GM10248 (cell line): ENCODE results near the gene HACD2.

Experiments used
- CTCF ChIA-PET: fragments of 300-600 bp; sonication (Branson Sonifier 250); formaldehyde crosslinking; extraction: SDS; loops from one replicate; lab custom pipeline; 2021; ENCODE audit warnings: antibody characterized with exemption; lab: Yijun Ruan, JAX
- POLR2A ChIA-PET: fragments of 350-650 bp; sonication (Branson Sonifier 250); formaldehyde crosslinking; extraction: SDS; loops from one replicate; lab custom pipeline; 2020; ENCODE audit warnings: antibody characterized with exemption; lab: Yijun Ruan, JAX
- DNase-seq: peaks from one replicate; pipeline ENCODE4 v3.0.0; 2012; ENCODE audit errors: extremely low spot score
- TF ChIP-seq, protein P1 (sequence below): IDR thresholded peaks from 2 replicates; pipeline ENCODE4 v1.5.1; 2012; ENCODE audit warnings: mild to moderate bottlenecking, low read depth; ENCODE audit errors: extremely low read depth, missing control alignments, control extremely low read depth

The HACD2 gene

DNA sequence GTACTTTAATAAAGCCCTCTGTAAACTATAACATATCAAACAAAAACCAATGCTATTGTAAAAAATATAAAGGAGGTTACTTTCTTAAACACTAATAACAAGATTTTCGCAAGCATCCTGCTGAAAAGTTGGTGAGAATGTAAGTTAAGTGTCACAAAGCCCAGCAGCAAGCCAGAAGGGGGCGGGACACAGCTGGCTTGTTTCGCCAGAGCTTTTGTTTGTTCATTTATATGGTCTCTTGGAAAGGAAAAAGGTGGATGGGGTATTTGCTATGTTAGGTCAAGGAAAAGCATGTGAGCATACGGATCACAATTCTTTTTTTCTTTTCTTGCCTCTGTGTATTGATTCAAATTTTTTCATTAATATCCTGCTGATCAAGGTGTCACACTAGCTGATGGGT lies 59.9 kb downstream of the HACD2 start:
- TF ChIP-seq, protein P1, sequence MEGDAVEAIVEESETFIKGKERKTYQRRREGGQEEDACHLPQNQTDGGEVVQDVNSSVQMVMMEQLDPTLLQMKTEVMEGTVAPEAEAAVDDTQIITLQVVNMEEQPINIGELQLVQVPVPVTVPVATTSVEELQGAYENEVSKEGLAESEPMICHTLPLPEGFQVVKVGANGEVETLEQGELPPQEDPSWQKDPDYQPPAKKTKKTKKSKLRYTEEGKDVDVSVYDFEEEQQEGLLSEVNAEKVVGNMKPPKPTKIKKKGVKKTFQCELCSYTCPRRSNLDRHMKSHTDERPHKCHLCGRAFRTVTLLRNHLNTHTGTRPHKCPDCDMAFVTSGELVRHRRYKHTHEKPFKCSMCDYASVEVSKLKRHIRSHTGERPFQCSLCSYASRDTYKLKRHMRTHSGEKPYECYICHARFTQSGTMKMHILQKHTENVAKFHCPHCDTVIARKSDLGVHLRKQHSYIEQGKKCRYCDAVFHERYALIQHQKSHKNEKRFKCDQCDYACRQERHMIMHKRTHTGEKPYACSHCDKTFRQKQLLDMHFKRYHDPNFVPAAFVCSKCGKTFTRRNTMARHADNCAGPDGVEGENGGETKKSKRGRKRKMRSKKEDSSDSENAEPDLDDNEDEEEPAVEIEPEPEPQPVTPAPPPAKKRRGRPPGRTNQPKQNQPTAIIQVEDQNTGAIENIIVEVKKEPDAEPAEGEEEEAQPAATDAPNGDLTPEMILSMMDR = no peak
- ChIA-PET POLR2A (no interaction called here), CTCF (interaction anchor here (1.7 kb wide), 1 partner anchor 10 kb away, joined by 6 read pairs; no protein-coding TSS in a partner anchor)
- DNase-seq = no peak

GRCh38 chr3:123523023-123523412 lies 61.8 kb downstream of the HACD2 start:
- TF ChIP-seq, protein P1 = no peak
- CTCF ChIA-PET = interaction anchor here (1.0 to 2.5 kb wide), 4 partner anchors 12 to 194 kb away, joined by 3 to 10 read pairs (median 4); no protein-coding TSS in a partner anchor
- no peak for DNase-seq
- POLR2A ChIA-PET = no interaction called here

DNA sequence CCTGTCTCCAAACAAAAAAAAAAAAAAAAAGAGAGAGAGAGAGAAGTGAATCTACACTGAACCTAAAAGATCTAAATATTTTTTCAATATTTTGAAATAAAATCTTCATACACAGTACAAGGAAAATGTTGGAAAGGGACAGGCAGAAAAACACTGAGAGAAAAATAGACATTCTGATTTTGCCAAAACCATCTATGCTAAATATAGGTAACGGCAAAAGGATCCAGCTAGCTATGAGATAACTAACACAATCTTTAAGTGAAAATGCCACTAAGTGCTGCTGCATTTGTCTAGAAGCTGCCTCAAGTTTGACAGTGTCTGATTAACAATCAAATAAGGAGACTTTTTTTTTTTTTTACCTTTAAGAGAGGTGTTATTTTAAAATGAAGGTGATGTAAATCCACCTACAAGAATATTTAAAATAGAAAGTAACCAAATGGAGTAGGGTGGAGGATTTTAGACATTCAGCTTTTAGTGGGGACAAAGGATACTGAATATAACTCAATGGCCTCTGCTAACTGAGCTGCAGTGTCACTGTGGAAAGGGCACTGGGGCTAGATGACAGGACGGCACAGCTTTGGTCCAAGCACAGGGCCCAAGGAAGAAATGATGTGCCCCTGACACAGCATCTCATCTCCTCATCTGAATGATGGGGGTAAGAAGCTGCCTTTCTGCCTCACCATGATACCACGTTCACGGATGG lies 62.4 kb downstream of the HACD2 start:
- TF ChIP-seq, protein P1 = no peak
- ChIA-PET CTCF (interaction anchor here (1.0 to 2.5 kb wide), 3 partner anchors 18 to 193 kb away, joined by 3 to 10 read pairs (median 5); no protein-coding TSS in a partner anchor), POLR2A (interaction anchor here (1.0 kb wide), 1 partner anchor 11 kb away, joined by 5 read pairs; no protein-coding TSS in a partner anchor)
- no peak for DNase-seq

DNA sequence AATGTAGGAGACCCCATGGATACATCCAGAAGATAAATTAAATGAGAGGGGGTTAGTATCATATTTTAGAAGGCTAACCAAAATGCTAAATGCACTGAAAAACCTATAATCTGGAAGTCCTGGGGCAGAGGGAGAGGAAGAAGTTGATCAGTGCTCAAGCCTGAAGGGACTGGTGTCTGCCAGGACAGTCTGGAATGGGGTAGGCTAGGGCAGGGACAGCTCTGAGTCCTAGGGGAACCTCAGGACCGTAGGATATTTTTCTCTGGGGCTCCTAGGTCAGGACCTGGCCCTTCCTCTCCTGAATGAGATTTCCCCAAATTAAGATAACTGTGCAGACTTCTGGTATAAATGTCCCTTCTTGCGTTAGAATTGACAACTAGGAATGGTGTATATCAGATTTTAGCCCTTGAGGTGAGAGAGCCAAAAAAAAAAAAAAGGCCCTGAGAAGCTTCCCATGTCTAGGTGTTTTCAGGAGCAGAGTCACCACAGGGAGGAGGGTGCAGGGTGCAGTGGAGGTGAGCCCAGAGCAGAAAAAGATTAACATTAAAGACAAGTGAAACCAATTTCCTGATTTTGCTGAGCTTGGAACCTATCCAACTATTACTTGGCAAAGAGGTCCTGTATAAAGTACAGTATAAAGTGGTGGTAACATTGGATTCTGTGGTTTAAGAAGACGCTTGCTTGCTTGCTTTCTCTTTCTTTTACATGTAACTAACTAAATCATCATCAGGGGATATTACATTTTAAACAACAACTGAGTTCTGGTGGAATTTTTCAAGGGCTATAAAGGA lies 63.5 kb downstream of the HACD2 start:
- POLR2A ChIA-PET = interaction anchor here (1.0 kb wide), 1 partner anchor 12 kb away, joined by 5 read pairs; no protein-coding TSS in a partner anchor

GRCh38 chr3:123520656-123521055 lies 64.2 kb downstream of the HACD2 start:
- CTCF ChIA-PET = interaction anchor here (1.0 to 1.9 kb wide), 5 partner anchors 11 to 32 kb away, joined by 3 to 4 read pairs (median 3); no protein-coding TSS in a partner anchor
- DNase-seq = no peak
- TF ChIP-seq, protein P1 = no peak
- POLR2A ChIA-PET = no interaction called here

More for the DNA sequence above, 63.5 kb downstream of the HACD2 start:
- TF ChIP-seq, protein P1 = no peak
- CTCF ChIA-PET = interaction anchor here (1.0 to 2.5 kb wide), 6 partner anchors 11 to 38 kb away, joined by 3 to 10 read pairs (median 4); no protein-coding TSS in a partner anchor
- DNase-seq = no peak

DNA sequence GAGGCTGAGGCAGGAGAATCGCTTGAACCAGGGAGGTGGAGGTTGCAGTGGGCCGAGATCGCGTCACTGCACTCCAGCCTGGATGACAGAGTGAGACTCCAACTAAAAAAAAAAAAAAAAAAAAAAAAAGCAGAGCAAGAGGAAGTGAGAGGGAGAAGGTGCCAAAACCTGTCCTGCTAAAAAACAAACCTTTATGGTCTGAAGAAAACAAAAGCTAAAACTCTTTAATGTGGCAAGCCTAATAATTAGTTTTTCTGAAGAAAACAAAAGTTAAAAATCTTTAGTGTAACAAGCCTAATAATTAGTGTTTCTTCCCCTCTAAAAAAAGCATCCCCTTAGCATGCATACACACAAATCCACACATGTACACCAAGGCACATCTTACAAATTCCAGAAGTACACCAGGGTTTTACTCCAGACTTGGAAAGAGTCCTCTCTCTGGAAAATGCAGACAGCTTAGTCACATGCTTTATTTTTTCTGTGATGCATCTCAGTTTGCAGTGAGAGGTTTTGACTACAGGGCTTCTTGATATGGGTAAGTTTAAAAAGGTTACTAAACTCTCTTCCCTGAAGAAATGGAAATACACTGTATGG lies 65.9 kb downstream of the HACD2 start:
- ChIA-PET CTCF (interaction anchor here (1.6 kb wide), 1 partner anchor 26 kb away, joined by 5 read pairs; no protein-coding TSS in a partner anchor), POLR2A (no interaction called here)
- TF ChIP-seq, protein P1 = no peak
- DNase-seq = no peak
